ENCODE measurements around the gene NOLC1. TPM values are rescaled to one million over a fixed set of nuclear protein-coding genes. Genes with fewer than 3 reads are reported as not detected.
A peak's percentile ranks its signal among the peaks of the same experiment; 100 is the strongest.

NOLC1 gene
- total RNA-seq, 3 donors from 2014 or later: 40.5 to 82.8 (median 65.5) TPM

DNA sequence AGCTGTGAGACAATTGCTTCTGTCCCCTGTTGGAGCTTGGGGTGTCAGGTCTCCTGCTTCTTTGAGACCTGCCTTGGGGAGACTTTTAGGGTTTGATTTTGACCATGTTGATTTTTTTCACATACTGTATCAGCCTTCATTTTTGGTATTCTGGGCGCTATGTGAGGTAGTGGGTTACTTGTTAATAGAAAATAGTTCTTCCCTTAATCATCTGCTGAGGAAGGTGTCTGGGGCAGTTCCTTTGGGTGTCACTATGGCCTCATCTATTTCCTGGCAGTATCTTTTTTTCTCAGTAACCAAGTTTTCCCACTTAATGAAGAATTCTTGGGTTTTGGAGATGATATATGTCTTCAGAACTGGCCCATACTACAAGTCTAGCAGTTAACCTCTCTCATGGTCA is 4.6 kb upstream of the NOLC1 start:
- intact Hi-C loops (cut with DNase I; ENCODE audit: low total_unique reads): no loop called here
- Histone ChIP-seq H3K36me3 (no peaks in the 10 kb centered on the region), H3K27me3 (no peaks in the 10 kb centered on the region), H3K4me1 (no peaks in the 10 kb centered on the region), H3K4me3 (no peak overlapping the region), H3K9me3 (no peaks in the 10 kb centered on the region), H3K27ac (no peak overlapping the region)
- TF ChIP-seq, protein P1, sequence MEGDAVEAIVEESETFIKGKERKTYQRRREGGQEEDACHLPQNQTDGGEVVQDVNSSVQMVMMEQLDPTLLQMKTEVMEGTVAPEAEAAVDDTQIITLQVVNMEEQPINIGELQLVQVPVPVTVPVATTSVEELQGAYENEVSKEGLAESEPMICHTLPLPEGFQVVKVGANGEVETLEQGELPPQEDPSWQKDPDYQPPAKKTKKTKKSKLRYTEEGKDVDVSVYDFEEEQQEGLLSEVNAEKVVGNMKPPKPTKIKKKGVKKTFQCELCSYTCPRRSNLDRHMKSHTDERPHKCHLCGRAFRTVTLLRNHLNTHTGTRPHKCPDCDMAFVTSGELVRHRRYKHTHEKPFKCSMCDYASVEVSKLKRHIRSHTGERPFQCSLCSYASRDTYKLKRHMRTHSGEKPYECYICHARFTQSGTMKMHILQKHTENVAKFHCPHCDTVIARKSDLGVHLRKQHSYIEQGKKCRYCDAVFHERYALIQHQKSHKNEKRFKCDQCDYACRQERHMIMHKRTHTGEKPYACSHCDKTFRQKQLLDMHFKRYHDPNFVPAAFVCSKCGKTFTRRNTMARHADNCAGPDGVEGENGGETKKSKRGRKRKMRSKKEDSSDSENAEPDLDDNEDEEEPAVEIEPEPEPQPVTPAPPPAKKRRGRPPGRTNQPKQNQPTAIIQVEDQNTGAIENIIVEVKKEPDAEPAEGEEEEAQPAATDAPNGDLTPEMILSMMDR (IDR thresholded peaks at IDR 0.05): no peak
- no peak for TF ChIP-seq POLR2A (IDR thresholded peaks at IDR 0.05)
- TF ChIP-seq POLR2AphosphoS5 (IDR thresholded peaks at IDR 0.05): no peak
- no peak for DNase-seq (ENCODE audit: low spot score in 2 of 2)

- no peaks in the 10 kb centered on the region for H3K4me1 ChIP-seq
- no peak for DNase-seq (ENCODE audit: low spot score in 2 of 2)
- no peaks in the 10 kb centered on the region for H3K27me3 ChIP-seq
- intact Hi-C loops (cut with DNase I; ENCODE audit: low total_unique reads): no loop called here
- TF ChIP-seq POLR2AphosphoS5 (IDR thresholded peaks at IDR 0.05) (no peak), POLR2A (IDR thresholded peaks at IDR 0.05) (no peak)
- TF ChIP-seq, protein P1 (IDR thresholded peaks at IDR 0.05): no peak
- no peaks in the 10 kb centered on the region for H3K36me3 ChIP-seq
- H3K4me3 ChIP-seq: no peak overlapping the region
- no peaks in the 10 kb centered on the region for H3K9me3 ChIP-seq
- H3K27ac ChIP-seq: no peak overlapping the region
Measured at GRCh38 chr10:102148275-102148674, 3.9 kb upstream of the NOLC1 start.

GRCh38 chr10:102150970-102151773 is 1.0 kb upstream of the NOLC1 start:
- H3K27me3 ChIP-seq: no peaks in the 10 kb centered on the region
- no peaks in the 10 kb centered on the region for H3K36me3 ChIP-seq
- peak overlapping the region; percentile 95 to 96 for H3K27ac ChIP-seq
- intact Hi-C loops (cut with DNase I; ENCODE audit: low total_unique reads): loop anchor here (10.0 kb wide), 1 partner anchor 254 kb away; no protein-coding TSS in a partner anchor
- no peaks in the 10 kb centered on the region for H3K4me1 ChIP-seq
- H3K9me3 ChIP-seq: no peaks in the 10 kb centered on the region
- DNase-seq (ENCODE audit: low spot score in 2 of 2): no peak
- peak overlapping the region; percentile 78 to 88 (median 85) for H3K4me3 ChIP-seq
- no peak for TF ChIP-seq POLR2A (IDR thresholded peaks at IDR 0.05)
- TF ChIP-seq POLR2AphosphoS5 (IDR thresholded peaks at IDR 0.05): no peak
- TF ChIP-seq, protein P1 (IDR thresholded peaks at IDR 0.05): no peak

GRCh38 chr10:102152545-102152890 is 329 bp downstream of the NOLC1 start:
- DNase-seq (ENCODE audit: low spot score in 2 of 2): no peak
- Histone ChIP-seq H3K4me3 (peak overlapping the region; percentile 78 to 88 (median 85)), H3K27me3 (no peaks in the 10 kb centered on the region), H3K9me3 (no peaks in the 10 kb centered on the region), H3K4me1 (no peaks in the 10 kb centered on the region), H3K36me3 (no peaks in the 10 kb centered on the region), H3K27ac (peak overlapping the region; percentile 95 to 96)
- TF ChIP-seq POLR2A (IDR thresholded peaks at IDR 0.05): no peak
- no peak for TF ChIP-seq POLR2AphosphoS5 (IDR thresholded peaks at IDR 0.05)
- TF ChIP-seq, protein P1 (IDR thresholded peaks at IDR 0.05): no peak
- intact Hi-C loops (cut with DNase I; ENCODE audit: low total_unique reads): loop anchor here (10.0 kb wide), 1 partner anchor 252 kb away; no protein-coding TSS in a partner anchor

DNA sequence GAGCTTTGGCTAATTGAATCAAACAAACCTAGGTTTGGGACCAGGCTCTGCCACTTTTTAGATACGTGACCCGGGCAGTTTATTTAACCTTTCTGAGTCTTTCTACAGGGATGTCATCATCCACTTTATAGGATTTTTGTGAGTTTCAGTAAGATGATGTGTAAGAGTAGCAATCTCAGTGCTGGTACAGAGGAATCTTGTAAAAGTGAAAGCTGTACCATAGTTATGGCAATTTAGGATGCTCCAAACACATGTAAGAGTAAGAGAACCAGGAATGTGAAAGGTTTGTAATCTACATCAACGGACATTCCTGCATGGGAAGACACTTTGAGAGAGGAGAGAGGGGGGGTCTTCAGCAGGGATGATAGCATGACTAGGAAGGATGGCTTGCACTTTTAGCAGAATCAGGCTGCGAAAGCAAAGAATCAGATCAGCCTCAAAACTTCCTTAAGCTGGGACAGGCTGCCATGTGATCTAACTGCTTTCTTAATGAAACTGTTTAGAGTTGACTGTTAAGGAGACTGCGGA is 968 bp downstream of the NOLC1 start:
- Histone ChIP-seq H3K9me3 (no peaks in the 10 kb centered on the region), H3K4me3 (peak overlapping the region; percentile 78 to 88 (median 85)), H3K4me1 (no peaks in the 10 kb centered on the region), H3K27ac (peak overlapping the region; percentile 95 to 96), H3K27me3 (no peaks in the 10 kb centered on the region), H3K36me3 (no peaks in the 10 kb centered on the region)
- DNase-seq (ENCODE audit: low spot score in 2 of 2): no peak
- TF ChIP-seq, protein P1 (IDR thresholded peaks at IDR 0.05): no peak
- no peak for TF ChIP-seq POLR2A (IDR thresholded peaks at IDR 0.05)
- TF ChIP-seq POLR2AphosphoS5 (IDR thresholded peaks at IDR 0.05): no peak
- intact Hi-C loops (cut with DNase I; ENCODE audit: low total_unique reads): loop anchor here (10.0 kb wide), 1 partner anchor 252 kb away; no protein-coding TSS in a partner anchor

Measured in breast epithelium (tissue), 4 donors.